HepG2 (cell line): Measurements from ENCODE around the gene PLEKHG2. TPM values are rescaled to one million over a fixed set of nuclear protein-coding genes. Genes with fewer than 3 reads are reported as not detected.
A peak's percentile ranks its signal among the peaks of the same experiment; 100 is the strongest.

Experiments used
- BRD4 ChIP-seq: sonication (generic); formaldehyde crosslinking; IDR thresholded peaks from 2 replicates; pipeline ENCODE4 v1.4.0; 2020; ENCODE audit warnings: missing genetic modification reagents
- CBX2 ChIP-seq, 2 experiments: fragments of 200-600 bp in 1 of 2; sonication (generic); formaldehyde crosslinking in 1 of 2; IDR thresholded peaks; 2 replicates each; pipeline versions ENCODE4 v1.7.0 to v1.8.1; 2018 to 2022; ENCODE audit warnings: low read depth in 2 of 2, low read length in 1 of 2, mild to moderate bottlenecking in 1 of 2, missing genetic modification reagents in 1 of 2
- EHMT2 ChIP-seq: fragments of 200-600 bp; sonication (generic); IDR thresholded peaks from 2 replicates; pipeline ENCODE4 v1.7.0; 2017; ENCODE audit warnings: antibody characterized with exemption, low read depth, low read length, borderline replicate concordance
- ELF1 ChIP-seq: sonication (generic); formaldehyde crosslinking; IDR thresholded peaks from 2 replicates; pipeline ENCODE4 v1.4.0; 2020; ENCODE audit warnings: missing genetic modification reagents
- ELF4 ChIP-seq: sonication (generic); formaldehyde crosslinking; IDR thresholded peaks from 2 replicates; pipeline ENCODE4 v1.5.0; 2020; ENCODE audit warnings: missing genetic modification reagents, mild to moderate bottlenecking, moderate library complexity, borderline replicate concordance
- FOXA3 ChIP-seq: IDR thresholded peaks from 2 replicates; pipeline ENCODE4 v1.6.1; 2016; ENCODE audit warnings: missing genetic modification reagents, missing compliant biosample characterization
- HDAC6 ChIP-seq: fragments of 200-600 bp; sonication (generic); IDR thresholded peaks from 2 replicates; pipeline ENCODE4 v1.7.0; 2017; ENCODE audit warnings: mild to moderate bottlenecking, antibody characterized with exemption, low read length, low read depth
- KDM1A ChIP-seq: IDR thresholded peaks from 2 replicates; pipeline ENCODE4 v1.6.1; 2016; ENCODE audit warnings: missing compliant biosample characterization
- KDM5A ChIP-seq: fragments of 200-600 bp; sonication (generic); IDR thresholded peaks from 2 replicates; pipeline ENCODE4 v1.7.0; 2018; ENCODE audit warnings: antibody characterized with exemption, mild to moderate bottlenecking, low read length, borderline replicate concordance
- KLF6 ChIP-seq: IDR thresholded peaks from 2 replicates; pipeline ENCODE4 v1.8.0; 2016; ENCODE audit warnings: missing biosample characterization, missing genetic modification reagents
- MED8 ChIP-seq: sonication (generic); formaldehyde crosslinking; IDR thresholded peaks from 2 replicates; pipeline ENCODE4 v1.8.1; 2023; ENCODE audit warnings: mild to moderate bottlenecking, missing genetic modification reagents; ENCODE audit not compliant: insufficient replicate concordance
- MEIS1 ChIP-seq: sonication (generic); formaldehyde crosslinking; IDR thresholded peaks from 2 replicates; pipeline ENCODE4 v1.9.0; 2021; ENCODE audit warnings: mild to moderate bottlenecking, missing genetic modification reagents, moderate library complexity, borderline replicate concordance
- MIXL1 ChIP-seq: IDR thresholded peaks from 2 replicates; pipeline ENCODE4 v1.6.1; 2016
- NAIF1 ChIP-seq: sonication (generic); formaldehyde crosslinking; IDR thresholded peaks from 2 replicates; pipeline ENCODE4 v1.5.0; 2020; ENCODE audit warnings: mild to moderate bottlenecking, missing genetic modification reagents, borderline replicate concordance
- PAF1 ChIP-seq: IDR thresholded peaks from 2 replicates; pipeline ENCODE4 v1.6.1; 2016; ENCODE audit warnings: missing genetic modification reagents, missing compliant biosample characterization
- PHF5A ChIP-seq: IDR thresholded peaks from one replicate; pipeline ENCODE4 v1.6.1; 2018; ENCODE audit warnings: low read depth, missing genetic modification reagents; ENCODE audit not compliant: unreplicated experiment
- RARA ChIP-seq: IDR thresholded peaks from 2 replicates; pipeline ENCODE4 v1.6.1; 2016; ENCODE audit warnings: missing genetic modification reagents, missing compliant biosample characterization
- RARG ChIP-seq: sonication (generic); formaldehyde crosslinking; IDR thresholded peaks from 2 replicates; pipeline ENCODE4 v1.4.0; 2020; ENCODE audit warnings: low read depth, mild to moderate bottlenecking, missing genetic modification reagents
- RBAK ChIP-seq: sonication (generic); formaldehyde crosslinking; IDR thresholded peaks from 2 replicates; pipeline ENCODE4 v1.5.1; 2020; ENCODE audit warnings: mild to moderate bottlenecking, missing genetic modification reagents
- SP5 ChIP-seq: IDR thresholded peaks from 2 replicates; pipeline ENCODE4 v1.6.1; 2016; ENCODE audit warnings: low read depth, borderline replicate concordance
- SRF ChIP-seq: IDR thresholded peaks from 2 replicates; pipeline ENCODE4 v1.6.1; 2011; ENCODE audit warnings: mild to moderate bottlenecking, low read depth, low read length, moderate library complexity
- STAG1 ChIP-seq: sonication (generic); formaldehyde crosslinking; IDR thresholded peaks from 2 replicates; pipeline ENCODE4 v1.4.0; 2020; ENCODE audit warnings: missing genetic modification reagents
- SYNCRIP ChIP-seq: fragments of 200-400 bp; formaldehyde crosslinking; IDR thresholded peaks from 2 replicates; pipeline ENCODE4 v1.6.1; 2018; ENCODE audit warnings: mild to moderate bottlenecking, low read depth, low read length; ENCODE audit not compliant: insufficient read depth
- TBL1XR1 ChIP-seq: fragments of 150-350 bp; IDR thresholded peaks from 2 replicates; pipeline ENCODE4 v1.6.1; 2014; ENCODE audit warnings: borderline replicate concordance, low read length; ENCODE audit not compliant: partially characterized antibody
- TOPORS ChIP-seq: sonication (generic); formaldehyde crosslinking; IDR thresholded peaks from 2 replicates; pipeline ENCODE4 v1.8.0; 2023; ENCODE audit warnings: mild to moderate bottlenecking, missing genetic modification reagents
- XRCC5 ChIP-seq: fragments of 200-400 bp; formaldehyde crosslinking; optimal IDR thresholded peaks from 2 replicates; pipeline ENCODE3; 2017; ENCODE audit warnings: mild to moderate bottlenecking, low read length
- ZFP36L1 ChIP-seq: sonication (generic); formaldehyde crosslinking; IDR thresholded peaks from 2 replicates; pipeline ENCODE4 v1.8.0; 2022; ENCODE audit warnings: mild to moderate bottlenecking, missing genetic modification reagents, moderate library complexity
- ZNF205 ChIP-seq: IDR thresholded peaks from 2 replicates; pipeline ENCODE4 v1.6.1; 2018; ENCODE audit warnings: missing biosample characterization, missing genetic modification reagents
- ZNF24 ChIP-seq: fragments of 450-650 bp; IDR thresholded peaks from 2 replicates; pipeline ENCODE4 v1.6.1; 2017; ENCODE audit warnings: antibody characterized with exemption, mild to moderate bottlenecking
- ZNF564 ChIP-seq: sonication (generic); formaldehyde crosslinking; IDR thresholded peaks from 2 replicates; pipeline ENCODE4 v1.8.1; 2023; ENCODE audit warnings: mild to moderate bottlenecking, missing genetic modification reagents
- polyA plus RNA-seq, 8 experiments: library from polyadenylated mRNA; depleted of rRNA in 3 of 8; stranded (reverse) in 7 of 8; unstranded in 1 of 8; fragments of >200 nt; fragmentation: Illumina TruSeq in 4 of 8; extraction: Trizol in 4 of 8; gene quantifications; 2 replicates each; pipeline versions ENCODE4 v1.2.1 to v1.2.3, GENCODE V29; 2011 to 2016; ENCODE audit warnings: low read depth in 4 of 8, missing spikeins in 1 of 8, mixed read lengths in 1 of 8; ENCODE audit not compliant: insufficient read depth in 1 of 8
- total RNA-seq, 5 experiments: library from RNA; depleted of rRNA; stranded (reverse); fragments of >200 nt; fragmentation: Illumina TruSeq; extraction: Trizol; gene quantifications; 2 replicates each; pipeline ENCODE4 v1.2.3, GENCODE V29; 2016; ENCODE audit warnings: low read depth in 1 of 5
- TF ChIP-seq, protein P1 (sequence below): sonication (generic); formaldehyde crosslinking; IDR thresholded peaks from 2 replicates; pipeline ENCODE4 v1.9.0; 2021; ENCODE audit warnings: missing genetic modification reagents, mild to moderate bottlenecking, borderline replicate concordance
- TF ChIP-seq, protein P2 (sequence below): sonication (generic); formaldehyde crosslinking; IDR thresholded peaks from 2 replicates; pipeline ENCODE4 v1.5.0; 2020; ENCODE audit warnings: missing genetic modification reagents

Gene PLEKHG2
- total and polyA plus RNA-seq, 2 of the 13 experiments (the other 11 are each of a cell fraction or from before 2014, with no cell fraction given), result 3.6 to 6.8 TPM

DNA sequence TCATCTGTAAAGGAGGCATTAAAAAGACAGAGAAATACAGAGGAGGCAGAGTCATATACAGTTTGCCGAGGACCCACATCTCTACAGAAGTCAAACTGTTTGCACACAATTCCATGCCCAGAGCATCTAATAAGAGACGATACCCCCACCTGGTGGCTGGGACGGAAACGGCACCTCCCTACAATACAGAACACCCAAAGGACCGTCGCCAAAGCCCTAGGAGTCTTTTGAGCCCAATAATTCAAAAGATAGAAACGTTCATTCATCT lies 703 bp upstream of the PLEKHG2 start (continued):
- TF ChIP-seq ZNF205 (CRISPR knock-in tag) (peak; percentile 40; the same call in 1 of the 2 replicates), SP5 (CRISPR knock-in tag) (no peak), SRF (no peak), SYNCRIP (no peak), FOXA3 (CRISPR knock-in tag) (no peak), PAF1 (CRISPR knock-in tag) (no peak), KDM1A (CRISPR knock-in tag) (no peak), MIXL1 (CRISPR knock-in tag) (no peak), STAG1 (peak; percentile 94), EHMT2 (no peak), RARA (CRISPR knock-in tag) (no peak; the same call in 1 of the 2 replicates), ZNF564 (CRISPR knock-in tag) (no peak), CBX2 (IDR thresholded peaks at IDR 0.05; ENCODE audit: low read depth, low read length) (no peak), CBX2 (CRISPR knock-in tag; IDR thresholded peaks at IDR 0.05; ENCODE audit: low read depth) (no peak), TOPORS (CRISPR knock-in tag) (no peak), ELF1 (CRISPR knock-in tag) (no peak), TBL1XR1 (peak; percentile 2), ELF4 (CRISPR knock-in tag) (no peak), RBAK (CRISPR knock-in tag) (no peak), XRCC5 (no peak), ZFP36L1 (CRISPR knock-in tag) (no peak), MEIS1 (CRISPR knock-in tag) (no peak), RARG (CRISPR knock-in tag) (no peak), HDAC6 (no peak), KLF6 (no peak), ZNF24 (no peak), NAIF1 (0 out of 2 replicates have a peak, but pooled peaks have one; percentile 23), BRD4 (CRISPR knock-in tag) (no peak), MED8 (no peak), PHF5A (CRISPR knock-in tag) (peak; percentile 60), KDM5A (no peak; the same call in 1 of the 2 replicates)
- TF ChIP-seq, protein P1, sequence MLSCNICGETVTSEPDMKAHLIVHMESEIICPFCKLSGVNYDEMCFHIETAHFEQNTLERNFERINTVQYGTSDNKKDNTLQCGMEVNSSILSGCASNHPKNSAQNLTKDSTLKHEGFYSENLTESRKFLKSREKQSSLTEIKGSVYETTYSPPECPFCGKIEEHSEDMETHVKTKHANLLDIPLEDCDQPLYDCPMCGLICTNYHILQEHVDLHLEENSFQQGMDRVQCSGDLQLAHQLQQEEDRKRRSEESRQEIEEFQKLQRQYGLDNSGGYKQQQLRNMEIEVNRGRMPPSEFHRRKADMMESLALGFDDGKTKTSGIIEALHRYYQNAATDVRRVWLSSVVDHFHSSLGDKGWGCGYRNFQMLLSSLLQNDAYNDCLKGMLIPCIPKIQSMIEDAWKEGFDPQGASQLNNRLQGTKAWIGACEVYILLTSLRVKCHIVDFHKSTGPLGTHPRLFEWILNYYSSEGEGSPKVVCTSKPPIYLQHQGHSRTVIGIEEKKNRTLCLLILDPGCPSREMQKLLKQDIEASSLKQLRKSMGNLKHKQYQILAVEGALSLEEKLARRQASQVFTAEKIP, result no peak
- TF ChIP-seq, protein P2, sequence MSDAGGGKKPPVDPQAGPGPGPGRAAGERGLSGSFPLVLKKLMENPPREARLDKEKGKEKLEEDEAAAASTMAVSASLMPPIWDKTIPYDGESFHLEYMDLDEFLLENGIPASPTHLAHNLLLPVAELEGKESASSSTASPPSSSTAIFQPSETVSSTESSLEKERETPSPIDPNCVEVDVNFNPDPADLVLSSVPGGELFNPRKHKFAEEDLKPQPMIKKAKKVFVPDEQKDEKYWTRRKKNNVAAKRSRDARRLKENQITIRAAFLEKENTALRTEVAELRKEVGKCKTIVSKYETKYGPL (CRISPR knock-in tag), result no peak
